Skin of body (tissue), 2 donors: ENCODE results near the gene SHISA3. TPM values are rescaled to one million over a fixed set of nuclear protein-coding genes. Genes with fewer than 3 reads are reported as not detected.
A peak's percentile ranks its signal among the peaks of the same experiment; 100 is the strongest.

Experiments used
- DNase-seq: peaks from one replicate; lab custom pipeline; 2025; lab: John Stamatoyannopoulos, UW
- total RNA-seq: library from RNA; depleted of rRNA; stranded (reverse); fragments of >200 nt; gene quantifications from one replicate; pipeline ENCODE4 v1.2.3, GENCODE V29; 2014

Gene SHISA3
- total RNA-seq, 1 donor from 2014 or later: 2.3 TPM

DNA sequence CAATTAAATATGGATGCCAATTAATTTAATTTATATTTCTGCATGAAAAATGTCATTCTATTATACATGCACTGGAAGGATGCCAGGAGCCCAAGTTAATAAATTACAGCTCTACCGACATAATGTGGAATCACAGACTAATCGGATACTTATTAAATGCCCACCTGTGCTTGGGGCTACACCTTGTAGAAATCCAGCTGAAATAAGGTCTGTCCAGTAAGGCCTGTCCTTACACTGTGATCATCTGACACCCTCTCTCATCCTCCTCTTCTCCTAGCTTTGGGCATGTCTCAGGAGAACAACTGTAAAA is 6.0 kb upstream of the SHISA3 start:
- DNase-seq: no peak

DNA sequence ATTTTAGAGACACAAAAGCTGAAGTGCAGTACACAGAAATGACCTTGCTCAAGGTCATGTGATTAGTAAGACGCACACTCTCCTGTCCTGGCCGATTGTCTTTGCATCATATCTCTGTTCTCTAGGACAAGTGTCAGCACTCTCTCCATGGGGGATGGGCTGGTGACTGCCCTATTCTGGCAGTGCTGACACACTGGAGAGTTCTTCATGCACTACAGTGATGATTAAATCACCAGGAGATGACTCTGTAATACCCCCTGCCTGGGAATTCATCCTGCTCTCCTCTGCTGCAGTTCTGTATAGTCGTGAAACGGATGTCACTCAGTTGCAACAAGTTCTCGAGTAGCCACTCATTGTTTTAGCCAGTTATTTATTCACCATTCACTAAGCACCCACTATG is 5.3 kb upstream of the SHISA3 start:
- no peak for DNase-seq

DNA sequence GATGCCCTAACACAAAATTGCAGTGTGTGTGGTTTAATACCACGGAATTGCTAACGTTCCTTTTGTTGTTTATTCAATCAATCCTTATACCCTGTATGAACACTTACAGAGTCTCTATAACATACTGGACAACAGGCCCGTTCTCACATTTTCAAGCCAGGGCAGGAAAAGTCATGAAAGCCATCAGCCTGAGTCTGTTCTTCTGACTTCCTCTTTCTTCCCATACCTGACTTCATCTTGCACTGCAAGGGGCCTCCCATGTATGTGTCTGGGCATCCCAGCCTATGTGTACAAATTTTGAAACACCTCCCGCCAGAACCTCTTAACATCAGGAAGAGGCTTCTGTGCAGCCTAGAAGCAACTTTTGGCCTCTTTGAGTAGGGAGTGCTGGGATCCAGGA is 4.9 kb upstream of the SHISA3 start:
- DNase-seq: no peak

DNA sequence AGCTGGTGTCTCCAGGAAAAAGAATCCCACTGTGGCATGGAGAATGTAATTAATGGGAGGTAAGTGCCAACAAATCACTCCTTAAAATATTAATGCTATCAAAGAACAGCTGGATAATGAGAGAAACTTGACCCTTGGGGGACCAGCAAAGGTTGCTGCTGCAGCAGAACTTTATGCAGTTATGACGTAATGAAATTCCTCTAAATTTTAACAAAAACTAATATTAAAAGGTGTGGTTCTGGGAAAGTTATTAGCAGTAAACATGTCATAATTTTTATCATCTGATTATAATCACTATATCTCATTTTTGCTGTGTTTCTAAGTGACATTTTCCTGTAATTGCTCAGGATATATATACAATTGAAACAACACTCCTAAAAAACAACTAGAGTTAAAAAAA is 1.7 kb upstream of the SHISA3 start:
- DNase-seq: no peak

DNA sequence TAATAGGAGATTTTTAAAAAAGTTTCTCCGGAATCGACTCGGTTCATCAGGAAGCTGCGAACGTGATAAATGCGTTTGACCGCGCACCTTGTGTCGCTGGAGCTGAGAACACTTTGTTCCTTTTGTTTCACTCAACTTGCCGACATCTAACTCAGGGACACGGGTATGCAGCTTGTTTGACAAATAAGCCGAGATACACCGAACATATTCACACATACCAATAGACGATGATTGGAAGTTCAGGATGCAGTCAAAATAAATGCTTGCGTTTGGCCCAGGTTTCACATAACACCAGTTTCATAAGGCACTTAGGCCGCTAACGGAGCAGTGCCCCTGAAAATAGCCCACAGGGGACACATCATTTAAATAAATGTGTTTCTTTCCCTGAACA is 932 bp upstream of the SHISA3 start:
- no peak for DNase-seq

DNA sequence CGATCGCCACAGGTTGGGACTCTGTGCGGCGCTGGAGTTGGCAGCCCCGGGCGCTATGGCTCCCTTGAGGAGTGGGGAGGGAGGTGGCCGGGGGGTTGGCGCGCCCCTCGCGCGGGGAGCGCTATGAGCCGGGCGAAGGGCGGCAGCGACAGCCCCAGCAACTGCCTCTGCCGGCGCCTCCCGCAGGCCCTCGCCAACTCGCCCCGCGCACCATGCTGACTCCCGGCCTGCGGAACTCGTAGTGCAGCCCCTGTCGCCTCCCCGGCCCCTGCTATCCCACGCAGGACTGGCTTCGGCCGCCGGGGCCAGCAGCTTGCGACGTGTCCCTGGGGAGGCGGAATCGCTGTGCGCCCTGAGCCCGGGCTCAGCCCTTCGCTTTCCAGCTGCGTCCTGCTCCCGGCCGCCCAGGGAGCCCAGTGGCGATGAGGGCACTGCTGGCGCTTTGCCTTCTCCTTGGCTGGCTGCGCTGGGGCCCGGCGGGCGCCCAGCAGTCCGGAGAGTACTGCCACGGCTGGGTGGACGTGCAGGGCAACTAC is 415 bp downstream of the SHISA3 start:
- DNase-seq: no peak

DNA sequence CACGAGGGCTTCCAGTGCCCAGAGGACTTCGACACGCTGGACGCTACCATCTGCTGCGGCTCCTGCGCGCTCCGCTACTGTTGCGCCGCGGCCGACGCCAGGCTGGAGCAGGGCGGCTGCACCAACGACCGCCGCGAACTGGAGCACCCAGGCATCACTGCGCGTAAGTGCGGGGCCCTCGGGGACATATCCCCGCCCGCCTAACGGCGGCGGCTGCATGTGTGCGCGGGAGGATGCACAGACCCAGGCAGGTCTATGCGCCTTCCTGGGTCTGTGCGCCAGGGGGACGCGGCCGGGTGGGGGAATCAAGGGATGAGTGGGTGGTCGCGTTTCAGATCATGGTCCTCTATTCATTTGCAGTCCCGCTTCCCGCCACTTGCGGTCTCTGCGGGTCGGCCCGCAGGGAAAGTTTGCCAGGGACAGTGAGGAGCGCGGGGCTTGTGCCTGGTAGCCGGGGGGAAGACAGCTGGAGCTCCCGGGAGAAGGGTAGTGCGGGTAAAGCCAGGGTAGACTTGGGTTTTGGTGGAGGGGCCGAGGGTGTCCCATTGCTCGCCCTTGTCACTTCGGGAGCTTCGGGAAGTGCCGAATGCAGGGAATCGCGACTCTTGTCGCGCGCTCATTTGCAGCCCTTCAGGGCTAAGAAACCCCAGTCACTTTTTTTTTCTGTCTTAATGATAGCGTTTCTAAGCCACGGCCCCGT is 1.0 kb downstream of the SHISA3 start:
- no peak for DNase-seq

DNA sequence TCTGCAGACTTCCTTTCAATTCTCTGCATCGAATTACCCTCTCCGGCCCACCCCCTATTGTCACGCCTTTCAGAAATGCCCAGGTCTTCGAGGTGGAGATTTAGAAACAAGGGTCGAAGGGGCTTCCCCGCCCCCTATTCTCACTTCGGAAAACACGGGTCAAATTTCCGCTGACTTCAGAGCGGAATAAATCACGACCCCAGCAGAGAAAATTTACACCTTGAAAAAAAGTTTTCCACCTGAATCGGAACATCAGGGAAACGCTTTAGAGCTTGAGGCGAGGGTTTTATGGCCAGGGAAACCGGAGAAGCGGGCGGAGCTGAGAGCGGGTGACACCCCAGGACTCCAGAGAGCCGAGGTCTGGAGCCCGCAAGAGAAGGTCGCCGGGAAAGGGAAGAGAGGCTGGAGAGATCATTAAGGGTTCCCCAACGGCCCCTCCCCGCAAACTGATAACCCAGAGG is 1.6 kb downstream of the SHISA3 start:
- DNase-seq: no peak

DNA sequence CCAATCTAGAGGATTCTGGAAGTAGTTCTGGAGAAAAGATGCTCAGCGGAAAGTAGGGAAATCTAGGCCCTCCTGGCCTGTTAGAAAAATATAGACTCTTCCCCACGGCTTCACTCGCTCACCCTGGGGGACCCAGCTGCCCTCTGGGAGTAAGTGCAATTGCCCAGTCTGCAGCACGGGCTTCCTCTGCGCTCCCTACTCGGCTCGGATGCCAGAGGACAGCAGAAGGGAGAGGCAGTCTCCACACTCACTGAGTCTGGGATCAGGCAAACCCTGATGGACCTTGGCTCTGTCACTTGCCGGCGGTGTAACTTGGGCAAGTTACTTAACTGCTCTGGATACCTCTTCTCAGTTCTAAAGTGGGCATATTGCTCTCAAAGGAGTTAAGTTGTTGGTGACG is 2.1 kb downstream of the SHISA3 start:
- DNase-seq: no peak

DNA sequence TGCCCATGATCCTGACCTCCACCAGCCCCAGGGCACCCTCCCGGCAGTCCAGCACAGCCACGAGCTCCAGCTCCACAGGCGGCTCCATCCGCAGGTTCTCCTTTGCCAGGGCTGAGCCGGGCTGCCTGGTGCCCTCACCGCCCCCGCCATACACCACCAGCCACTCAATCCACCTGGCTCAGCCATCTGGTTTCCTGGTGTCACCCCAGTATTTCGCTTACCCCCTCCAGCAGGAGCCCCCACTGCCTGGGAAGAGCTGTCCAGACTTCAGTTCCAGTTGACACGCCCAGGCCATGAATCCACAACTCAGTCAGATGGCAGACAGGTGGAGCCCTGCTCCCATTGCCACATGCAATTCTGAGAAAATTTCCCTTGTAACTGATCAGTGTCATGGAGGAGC is 3.9 kb downstream of the SHISA3 start:
- DNase-seq: no peak

DNA sequence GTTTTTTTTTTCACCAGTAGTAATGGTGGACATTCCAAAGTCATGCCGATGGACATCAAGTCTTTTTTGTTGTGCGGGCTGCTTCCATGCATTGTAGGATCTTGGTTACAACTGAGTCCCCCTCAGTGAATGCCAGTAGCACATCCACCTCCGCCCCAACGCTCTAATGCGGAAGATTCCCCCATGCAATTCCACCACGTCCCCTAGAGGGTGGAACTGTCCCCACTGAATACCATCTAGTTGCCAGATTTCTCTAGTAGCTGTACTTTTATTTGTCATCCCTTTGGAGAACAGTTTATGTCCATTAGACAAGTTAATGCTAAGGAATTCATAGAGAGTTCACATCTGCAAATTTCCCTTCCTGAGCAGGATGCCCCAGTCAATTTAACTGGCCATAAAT is 6.7 kb downstream of the SHISA3 start:
- no peak for DNase-seq

DNA sequence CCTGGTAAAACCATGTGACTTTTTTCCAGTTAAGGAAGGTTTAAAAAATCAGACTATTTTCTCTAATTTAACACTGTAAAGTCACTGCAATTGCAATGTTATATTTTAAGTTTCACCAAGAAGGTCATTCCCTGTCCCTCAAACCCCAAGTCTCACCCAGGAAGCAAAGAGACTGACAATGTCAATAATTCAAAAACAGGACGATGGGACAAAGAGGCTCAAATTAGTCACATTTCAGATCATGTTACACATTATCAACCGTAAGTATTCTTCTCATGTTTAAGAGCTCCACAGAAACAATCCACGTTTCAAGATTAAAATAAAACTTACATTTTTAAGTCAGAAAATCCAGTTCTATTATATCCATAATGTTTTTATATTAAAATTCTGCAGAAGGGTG is 13.2 kb downstream of the SHISA3 start:
- DNase-seq: no peak

DNA sequence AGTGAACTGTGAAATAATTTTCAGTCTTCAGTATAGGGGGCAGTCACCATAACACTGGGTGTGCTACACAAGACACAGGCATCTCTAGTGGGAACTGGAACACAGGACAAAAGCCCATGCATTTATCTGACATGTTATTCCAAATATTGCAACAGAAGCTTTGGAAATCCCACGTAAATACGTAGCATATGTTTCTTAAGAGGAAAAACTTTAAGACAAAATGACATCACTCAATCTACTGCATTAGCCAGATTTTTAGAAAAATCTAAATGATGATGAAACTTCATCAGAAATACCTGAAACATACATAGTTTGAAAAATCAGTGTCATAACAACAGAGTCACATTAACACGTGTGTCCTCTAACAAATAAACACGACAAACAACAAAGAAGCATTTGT is 14.5 kb downstream of the SHISA3 start:
- DNase-seq: no peak

DNA sequence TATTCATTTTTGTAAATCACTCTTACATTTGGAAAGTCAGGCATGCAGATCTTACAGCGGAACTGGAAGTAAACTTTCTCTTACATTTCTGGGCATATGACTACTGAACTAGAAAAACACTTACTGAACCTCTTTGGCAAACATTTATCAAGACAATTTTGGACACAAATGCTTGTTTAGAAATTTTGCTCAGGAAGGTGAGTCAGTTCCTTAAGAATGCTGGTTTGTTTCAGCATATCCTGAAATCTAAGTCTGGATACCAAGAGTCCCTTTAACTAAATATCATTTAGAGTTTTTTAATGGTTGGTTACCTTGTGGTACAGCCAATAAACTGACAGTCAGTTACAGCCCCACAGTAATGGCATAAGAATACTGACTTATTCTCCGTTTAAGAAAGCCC is 15.0 kb downstream of the SHISA3 start:
- DNase-seq: no peak

DNA sequence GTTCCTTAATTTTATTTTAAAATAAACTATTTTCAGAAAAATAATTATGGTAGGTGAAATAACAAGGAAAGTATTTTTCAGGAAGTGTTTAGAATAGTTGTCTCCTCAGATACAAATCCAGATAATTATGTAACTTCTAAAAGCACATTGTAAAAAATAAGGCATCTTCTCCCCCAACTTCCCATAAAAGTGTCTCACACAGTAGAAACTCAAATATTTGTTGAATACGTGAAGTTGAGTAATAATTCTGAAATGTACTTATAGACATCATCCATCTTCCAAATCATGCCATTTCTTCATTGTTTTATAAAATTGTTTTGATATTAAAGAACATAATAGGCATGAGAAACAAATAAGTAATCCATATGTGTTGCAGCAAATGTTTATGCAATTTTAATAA is 18.0 kb downstream of the SHISA3 start:
- DNase-seq: no peak

DNA sequence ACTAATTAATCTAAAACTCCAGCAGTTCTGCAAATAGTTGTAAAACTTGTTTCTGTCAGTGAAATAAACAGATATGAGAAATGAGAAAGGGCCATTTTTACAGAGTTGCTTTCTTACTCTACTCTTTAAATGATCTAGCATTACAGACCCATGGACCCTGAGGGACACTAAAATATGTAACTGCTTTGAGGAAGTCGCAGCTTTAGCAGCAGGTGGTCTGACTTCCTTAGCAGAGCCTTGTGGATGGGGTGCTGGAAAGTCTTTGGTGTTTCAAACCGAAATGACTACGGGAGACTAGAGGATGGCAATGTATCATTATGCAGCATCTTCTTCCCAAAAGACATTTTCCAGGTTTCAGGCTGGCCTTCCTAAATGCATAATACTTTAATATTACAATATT is 18.7 kb downstream of the SHISA3 start:
- no peak for DNase-seq

DNA sequence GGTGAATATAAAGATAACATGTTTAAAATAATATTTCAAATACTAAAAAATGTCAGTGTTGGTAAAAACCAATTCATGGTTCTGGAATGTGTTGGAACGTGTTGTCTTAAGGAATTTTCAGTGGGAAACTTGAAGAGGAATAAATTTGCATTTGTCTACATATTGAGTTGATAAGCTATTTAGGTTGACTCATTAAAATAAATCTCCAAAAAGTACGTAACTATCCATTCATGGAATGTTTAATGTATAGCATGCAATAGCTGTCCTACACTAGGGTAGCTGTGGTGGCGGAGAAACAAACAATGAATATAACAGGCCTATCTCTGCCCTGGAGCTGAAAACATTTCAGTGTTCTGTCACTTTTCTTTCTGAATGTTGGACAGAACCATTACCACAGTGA is 20.3 kb downstream of the SHISA3 start:
- no peak for DNase-seq

DNA sequence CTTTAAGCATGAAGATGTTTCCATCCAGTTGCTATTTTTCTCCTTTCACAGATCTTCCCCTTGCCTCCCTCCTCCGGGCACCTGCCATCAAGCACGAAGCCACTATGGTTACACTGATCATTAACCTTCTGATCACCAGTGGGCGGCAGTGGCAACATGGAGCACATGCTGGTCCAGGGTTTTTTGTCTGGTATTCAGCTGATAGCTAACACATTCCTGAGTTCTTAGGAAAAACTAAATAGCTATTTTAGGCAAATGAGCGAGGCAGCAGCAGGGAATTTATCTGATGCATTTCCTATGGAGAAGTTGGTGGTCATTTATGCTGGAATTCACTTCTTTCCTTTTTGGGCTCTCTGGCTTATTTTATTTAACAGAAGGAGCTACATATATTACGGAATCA is 22.9 kb downstream of the SHISA3 start:
- no peak for DNase-seq

DNA sequence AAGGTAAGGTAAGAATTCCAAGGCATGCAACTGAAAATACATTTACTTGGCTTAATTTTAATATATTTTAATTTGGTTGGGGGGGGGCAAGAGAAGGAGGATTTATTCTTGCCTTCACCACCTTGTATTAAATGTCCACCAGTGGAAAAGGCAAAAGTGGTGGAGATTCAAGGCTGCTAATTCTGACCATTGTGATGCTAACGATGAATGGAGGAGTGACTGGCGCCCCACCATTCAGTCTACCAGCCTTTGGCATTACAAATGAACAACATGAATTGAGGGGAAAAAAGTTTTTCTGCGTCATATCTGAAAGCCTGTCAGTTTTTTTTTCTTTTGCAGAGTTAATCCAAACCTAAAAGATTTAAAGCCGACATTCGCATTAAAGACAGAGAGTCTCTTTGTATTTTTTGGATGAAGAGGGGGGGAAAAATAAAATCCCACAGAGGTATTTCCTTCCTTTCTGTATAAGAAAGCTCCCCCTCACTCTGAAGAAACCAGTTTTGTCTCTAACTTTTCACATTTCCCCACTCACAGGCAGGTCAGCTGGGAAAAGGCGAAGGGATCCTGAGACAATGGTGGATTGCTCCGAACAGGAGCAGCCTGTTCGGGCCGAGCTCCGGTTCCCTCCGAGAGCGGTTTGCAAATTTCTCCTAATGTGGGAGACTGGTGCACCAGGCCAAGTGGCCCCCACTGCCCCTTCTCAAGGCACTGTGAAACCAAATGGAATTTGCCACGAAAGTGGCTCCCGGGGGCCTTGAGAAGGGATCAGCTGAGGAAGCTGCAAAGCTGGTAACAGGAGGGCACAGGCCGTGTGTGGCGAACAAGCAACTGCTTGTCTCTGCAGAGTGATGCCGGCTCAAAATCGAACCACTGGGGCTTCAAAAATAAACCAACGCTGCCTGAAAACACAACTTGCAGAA is 28.1 kb downstream of the SHISA3 start:
- DNase-seq: no peak

DNA sequence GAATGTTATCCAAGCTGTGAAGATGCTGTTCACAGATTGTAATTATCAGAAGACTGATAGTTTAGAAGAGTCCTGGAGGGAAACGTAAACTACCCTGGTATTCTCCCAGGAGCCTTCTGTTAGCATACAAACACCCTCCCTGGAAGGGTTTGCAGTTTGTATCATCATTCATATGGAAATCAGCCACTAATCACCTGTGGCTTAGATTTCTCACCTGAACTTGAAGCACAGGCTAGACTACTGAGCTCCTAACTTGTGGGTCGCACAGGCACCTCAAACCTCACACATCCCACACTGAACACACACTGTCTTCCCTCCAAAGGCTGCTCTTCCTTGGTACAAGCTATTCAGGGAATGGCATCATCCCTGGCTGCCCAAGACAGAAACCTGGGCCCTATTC is 30.7 kb downstream of the SHISA3 start:
- no peak for DNase-seq

DNA sequence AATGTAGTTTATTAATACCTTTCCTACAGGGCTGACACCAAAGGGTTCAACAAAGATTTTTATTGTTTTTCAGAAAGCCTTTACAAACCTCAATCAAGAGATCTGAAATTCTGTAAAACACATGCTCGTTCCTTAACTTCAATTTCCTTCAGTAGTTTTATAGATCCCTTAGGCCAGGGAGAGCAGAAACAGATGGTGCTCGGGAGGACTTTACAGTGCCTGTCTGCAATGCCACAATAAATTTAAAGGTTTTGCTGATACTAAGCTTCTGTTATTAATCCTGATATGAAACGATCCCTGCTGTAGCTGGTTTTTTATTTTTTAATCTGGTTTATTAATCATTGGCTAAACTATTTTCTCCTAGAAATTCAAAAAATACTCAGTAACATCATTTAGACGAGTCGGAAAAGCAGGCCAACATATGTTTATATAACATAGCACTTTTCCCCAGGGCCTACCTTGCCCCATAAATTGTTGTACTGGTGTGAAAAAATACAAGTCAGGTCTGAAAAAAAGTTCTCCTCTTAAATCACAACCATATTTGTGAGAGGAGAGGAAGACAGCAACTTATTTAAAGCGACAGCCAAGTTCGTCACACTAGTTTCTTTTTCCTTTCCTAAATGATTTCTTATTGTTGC is 39.8 kb downstream of the SHISA3 start:
- DNase-seq: peak; percentile 31

DNA sequence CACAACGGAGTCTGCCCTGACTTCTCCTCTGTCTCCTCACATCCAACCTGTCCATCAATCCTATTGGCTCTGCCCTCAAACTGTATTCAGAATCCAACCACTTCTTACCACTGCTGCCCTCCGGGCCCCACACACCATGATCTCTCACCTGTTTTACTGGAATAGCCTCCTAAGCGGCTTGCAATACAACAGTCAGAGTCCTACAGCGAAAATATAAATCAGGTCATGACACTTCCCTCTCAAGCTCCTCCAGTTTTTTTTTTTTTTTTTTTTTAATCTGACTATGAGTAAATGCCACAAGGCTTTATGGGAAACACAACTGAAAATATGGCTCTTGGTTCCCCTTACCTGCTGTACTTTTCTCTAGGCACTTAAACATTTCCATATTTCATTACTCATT is 42.8 kb downstream of the SHISA3 start:
- no peak for DNase-seq
